HG03442 (cell line): Measurements from ENCODE around the gene PANK4.

ENCODE experiments used
- ATAC-seq: cut with Tn5 transposase; IDR thresholded peaks from one replicate; pipeline ENCODE4 v1.9.1; 2021; ENCODE audit warnings: mild to moderate bottlenecking, moderate library complexity; ENCODE audit not compliant: unreplicated experiment

PANK4 gene

DNA sequence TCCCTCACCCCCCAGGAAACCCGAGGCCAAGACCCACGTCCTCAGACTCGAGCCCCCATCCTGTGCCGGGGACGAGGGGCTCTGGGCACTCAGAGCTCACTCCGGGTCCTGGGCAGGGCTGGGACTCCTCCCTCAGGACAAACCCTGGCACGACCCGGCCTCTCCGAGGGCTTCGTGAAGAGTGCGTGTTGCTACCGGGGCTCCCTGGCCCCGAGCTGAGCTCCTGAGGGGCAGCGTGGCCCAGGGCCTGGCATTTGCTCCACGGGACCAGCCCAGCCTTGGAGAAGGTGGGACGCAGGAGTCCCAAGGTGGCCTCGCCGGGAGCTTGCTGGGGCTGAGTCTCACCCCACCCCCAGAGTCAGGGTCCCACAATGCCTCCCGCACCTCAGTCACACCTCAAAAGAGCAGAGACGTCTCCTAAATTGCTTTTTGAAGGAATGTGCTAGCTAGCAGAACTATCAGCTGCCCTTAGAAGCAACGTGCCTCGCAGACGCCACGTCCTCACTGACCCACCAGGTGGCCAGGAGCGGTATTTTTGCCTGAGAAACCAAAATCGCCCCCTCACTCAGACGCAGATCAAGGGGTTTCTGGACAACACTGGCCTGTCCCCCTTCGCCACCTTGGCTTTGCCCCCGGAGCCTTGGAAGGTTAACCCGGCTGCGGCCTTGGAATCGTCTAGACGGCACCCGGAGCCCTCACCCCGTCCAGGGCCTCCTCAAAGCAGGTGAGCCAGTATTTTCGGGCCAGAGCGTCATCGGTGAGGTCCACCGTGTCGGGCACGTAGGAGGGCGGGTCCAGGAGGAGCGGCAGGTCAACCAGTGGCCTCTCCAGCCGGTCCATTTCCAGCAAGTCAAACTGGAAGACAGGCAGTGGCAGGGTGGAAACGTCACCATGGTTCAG, 11.3 kb downstream of the PANK4 start:
- ATAC-seq, result no peak

GRCh38 chr1:2513939-2514652, 12.3 kb downstream of the PANK4 start:
- ATAC-seq, result no peak

DNA sequence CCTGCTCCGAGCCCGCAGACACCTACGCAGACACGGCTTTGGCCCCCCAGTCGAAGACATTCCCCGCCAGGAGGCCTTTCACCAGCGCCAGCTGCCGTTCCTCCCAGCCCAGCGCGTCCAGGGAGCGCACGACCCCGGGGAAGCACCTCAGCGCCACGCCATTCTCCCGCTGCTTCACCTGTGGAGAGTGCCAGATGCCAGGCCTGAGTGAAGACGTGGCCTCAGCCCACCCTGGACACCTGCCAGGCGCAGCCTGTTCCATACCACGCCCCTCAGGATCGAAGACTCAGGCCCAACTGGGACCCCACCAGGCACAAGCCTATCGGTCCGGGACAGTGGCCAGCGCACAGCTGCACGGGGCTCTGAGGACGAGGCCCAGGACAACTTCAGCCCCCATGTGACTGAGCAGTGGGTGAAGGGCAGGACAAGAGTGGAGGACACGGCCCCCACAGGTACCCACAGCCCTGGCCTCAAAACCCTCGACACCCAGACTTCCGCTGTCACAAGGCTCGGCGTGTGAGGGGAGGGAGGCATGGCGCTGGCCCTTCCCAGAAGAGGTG, 13.5 kb downstream of the PANK4 start:
- no peak for ATAC-seq

GRCh38 chr1:2510366-2511155, 15.8 kb downstream of the PANK4 start:
- ATAC-seq, result no peak

DNA sequence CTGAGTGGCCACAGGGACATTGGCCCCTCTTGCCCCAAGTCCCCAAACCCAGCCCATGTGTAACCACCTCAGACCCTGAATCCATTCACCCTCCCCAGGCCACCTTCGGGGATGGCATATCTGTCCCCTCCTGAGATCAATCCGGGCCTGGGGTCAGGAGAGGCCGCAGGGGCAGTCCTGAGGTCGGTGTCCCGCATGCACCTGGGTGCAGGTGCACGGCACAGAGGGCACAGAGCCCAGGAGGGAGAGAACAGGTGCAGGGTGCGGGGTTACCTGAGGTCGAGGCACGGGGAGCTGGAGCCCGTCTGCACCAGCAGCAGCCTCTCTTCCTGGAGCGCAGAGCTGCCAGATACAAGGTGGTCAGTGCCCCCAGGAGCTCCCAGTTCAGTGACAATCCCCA, 16.8 kb downstream of the PANK4 start:
- ATAC-seq, result no peak

DNA sequence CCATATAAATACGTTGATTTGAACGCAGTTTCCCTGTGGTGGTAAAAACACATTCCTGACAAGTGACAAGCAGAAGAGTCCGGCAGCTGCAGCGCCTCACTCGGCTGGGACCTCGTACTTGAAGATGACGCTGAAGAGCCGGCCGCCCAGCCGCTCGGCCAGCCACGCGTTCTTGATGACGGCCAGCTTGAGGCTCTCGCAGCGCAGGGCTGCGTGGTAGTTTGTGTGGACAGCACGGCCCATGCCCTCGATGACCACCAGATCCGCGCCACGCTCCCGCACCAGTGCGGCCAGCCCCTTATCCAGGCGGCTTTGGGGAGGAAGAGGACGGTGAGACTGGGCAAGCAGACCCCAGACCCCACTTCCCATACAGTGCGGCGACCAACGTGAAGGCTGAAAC, 17.6 kb downstream of the PANK4 start:
- ATAC-seq, result no peak

- no peak for ATAC-seq
These were observed 18.2 kb downstream of the PANK4 start for GRCh38 chr1:2508180-2508579.

DNA sequence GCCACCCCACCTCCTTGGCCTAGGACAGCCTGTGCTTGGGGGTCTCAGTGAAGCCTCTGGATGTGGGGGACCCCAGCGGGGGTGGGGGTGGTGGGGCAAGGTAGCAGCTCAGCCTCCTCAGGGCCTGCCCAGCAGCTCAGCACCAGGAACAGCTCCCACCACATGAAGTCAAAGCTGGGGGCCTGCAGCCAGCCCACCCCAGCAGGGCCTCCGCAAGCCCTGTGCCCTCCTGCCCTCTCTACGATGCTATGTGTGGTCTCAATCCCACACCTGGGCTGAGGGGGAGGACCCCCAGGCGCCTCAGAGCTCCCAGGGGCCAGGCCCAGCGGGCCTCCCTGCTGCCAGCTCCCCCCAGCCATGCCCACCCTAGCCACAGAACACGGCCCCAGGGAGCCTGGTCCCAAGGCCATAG, 18.6 kb downstream of the PANK4 start:
- ATAC-seq, result no peak

DNA sequence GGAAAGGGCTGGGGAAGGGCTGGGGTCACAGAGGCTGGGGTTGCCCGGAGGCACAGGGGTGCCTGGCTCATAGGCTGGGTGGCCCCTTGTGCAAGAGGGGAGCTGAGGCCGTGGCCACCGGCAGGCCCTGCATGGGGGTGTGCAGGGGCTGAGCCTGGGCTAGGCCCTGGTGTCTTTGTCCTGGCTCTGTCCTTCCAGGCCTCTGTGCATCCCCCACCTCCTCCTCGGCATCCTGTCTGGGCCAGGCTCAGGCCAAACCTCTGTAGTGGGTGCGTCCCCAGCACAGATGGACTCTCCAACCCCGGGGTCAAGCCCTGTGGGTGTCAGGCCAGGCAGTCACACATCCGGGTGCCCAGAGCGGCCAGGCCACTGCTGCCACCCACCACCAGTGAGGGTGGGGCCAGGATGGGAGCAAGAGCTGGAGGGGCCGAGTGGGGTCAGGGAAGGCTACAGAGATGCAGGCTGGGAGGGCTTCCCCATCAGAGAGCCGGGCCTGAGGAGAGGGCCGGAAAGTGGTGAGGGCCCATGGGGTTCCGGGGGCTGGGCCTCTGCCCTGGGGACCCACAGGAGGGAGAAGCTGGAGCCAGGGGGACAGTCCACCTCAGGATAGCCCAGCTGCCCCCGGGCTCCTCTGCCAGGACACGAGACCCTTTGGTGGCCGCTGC, 19.4 kb downstream of the PANK4 start:
- ATAC-seq, result no peak

DNA sequence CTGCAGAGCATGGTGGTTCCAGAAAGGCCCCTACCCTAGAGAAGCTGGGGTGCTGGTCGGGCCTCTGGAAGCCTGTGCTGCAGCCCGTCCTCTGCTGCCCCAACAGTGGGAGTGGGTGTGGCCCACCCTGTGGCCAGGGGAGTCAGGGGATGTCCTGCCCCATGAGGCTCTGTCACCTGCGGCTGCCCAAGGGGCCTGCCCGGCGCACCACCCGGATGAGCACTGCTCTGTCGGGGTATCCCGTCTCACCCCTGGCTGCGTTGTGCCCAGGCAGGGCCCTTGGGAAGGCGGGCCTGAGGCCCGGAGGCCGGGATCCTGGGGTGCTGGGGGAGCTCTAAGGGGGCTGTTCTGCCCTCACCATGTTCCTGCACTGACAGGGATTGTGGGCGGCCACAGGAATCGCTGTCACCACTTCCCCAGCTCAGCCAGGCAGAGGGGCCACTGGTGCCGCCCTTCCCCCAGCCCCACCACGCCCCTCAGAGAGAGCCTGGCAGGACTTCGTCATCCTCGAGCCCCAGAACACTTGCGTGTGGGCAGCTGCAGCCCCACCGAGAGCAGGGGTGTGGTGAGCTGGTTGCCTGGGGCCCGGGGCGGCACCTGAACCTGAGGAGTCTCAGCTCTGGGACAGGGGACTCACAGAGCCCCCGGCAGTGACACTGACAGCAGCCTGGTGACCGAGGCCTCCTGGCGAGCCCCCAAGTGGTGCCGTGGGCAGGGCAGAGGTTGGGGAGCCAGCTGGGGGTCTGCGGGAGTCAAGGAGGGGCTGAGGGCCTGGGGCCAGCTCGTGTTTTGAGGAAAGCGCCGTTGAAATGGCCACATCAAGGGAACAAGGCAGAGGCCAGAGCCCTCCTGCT, 20.2 kb downstream of the PANK4 start:
- ATAC-seq, result no peak

GRCh38 chr1:2505461-2505994, 20.9 kb downstream of the PANK4 start:
- ATAC-seq, result no peak

DNA sequence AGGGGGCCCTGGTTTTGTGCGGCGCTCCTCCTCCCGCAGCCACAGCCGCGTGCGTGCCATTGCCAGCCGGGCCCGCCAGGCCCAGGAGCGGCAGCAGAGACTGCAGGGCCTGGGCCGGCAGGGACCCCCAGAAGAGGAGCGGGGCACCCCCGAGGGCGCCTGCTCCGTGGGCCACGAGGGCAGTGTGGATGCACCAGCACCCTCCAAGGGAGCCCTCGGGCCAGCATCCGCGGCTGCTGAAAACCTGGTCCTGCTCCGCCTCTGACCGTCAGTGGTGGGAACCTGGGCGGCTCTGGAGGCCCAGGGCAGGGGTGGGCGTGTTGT, 21.5 kb downstream of the PANK4 start:
- no peak for ATAC-seq

GRCh38 chr1:2504225-2504948, 22.0 kb downstream of the PANK4 start:
- no peak for ATAC-seq

DNA sequence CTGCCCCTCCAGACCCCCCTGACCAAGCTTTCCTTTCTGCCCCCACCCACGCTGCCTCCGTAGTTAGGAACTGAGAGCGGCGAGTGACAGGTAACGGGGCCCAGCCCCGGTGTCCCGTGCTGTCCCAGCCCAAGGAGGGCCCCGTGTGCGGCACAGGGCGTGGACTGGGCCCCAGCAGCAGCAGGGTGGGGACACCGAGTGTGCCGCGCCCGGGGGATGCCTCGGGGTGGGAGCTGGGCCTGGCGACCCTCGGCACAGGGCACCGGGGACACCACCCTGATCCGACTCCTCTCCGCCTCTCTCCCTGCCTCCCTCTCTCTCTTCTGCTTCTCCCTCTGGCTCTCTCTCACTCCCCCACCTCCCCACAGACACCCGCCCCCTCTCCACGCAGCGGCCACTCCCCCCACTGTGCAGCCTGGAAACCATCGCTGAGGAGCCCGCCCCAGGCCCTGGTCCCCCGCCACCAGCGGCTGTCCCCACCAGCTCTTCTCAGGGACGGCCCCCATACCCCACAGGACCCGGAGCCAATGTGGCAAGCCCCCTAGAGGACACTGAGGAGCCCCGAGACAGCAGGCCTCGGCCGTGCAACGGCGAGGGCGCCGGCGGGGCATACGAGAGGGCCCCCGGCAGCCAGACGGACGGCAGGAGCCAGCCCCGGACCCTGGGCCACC, 22.7 kb downstream of the PANK4 start:
- no peak for ATAC-seq

GRCh38 chr1:2502661-2503553, 23.5 kb downstream of the PANK4 start:
- no peak for ATAC-seq

GRCh38 chr1:2502210-2502609, 24.2 kb downstream of the PANK4 start:
- ATAC-seq, result no peak

GRCh38 chr1:2501820-2502119, 24.6 kb downstream of the PANK4 start:
- ATAC-seq, result no peak
